Mesenchymal stem cell (in vitro differentiated cells and primary cell): ENCODE measurements around the gene KLHL29.
A peak's percentile ranks its signal among the peaks of the same experiment; 100 is the strongest.

ENCODE experiments used
- DNase-seq: peaks from one replicate; pipeline ENCODE4 v3.0.0-alpha.2; 2013
- H2AFZ ChIP-seq: one replicate; pipeline ENCODE4 v1.6.1; 2013; ENCODE audit warnings: low read depth, mild to moderate bottlenecking, control low read depth, inconsistent platforms, low read length, moderate library complexity
- H2AK5ac ChIP-seq: 2 replicates; pipeline ENCODE4 v1.6.1; 2013; ENCODE audit warnings: low read length, moderate library complexity, mild to moderate bottlenecking, inconsistent platforms; ENCODE audit not compliant: severe bottlenecking
- H2BK120ac ChIP-seq: one replicate; pipeline ENCODE4 v1.6.1; 2013; ENCODE audit warnings: low read depth, mild to moderate bottlenecking, inconsistent platforms, low read length, moderate library complexity
- H2BK12ac ChIP-seq, 2 experiments: one replicate each; pipeline ENCODE4 v1.6.1; 2013; ENCODE audit warnings: inconsistent platforms in 2 of 2, low read length in 2 of 2, mild to moderate bottlenecking in 2 of 2, moderate library complexity in 2 of 2, control low read depth in 1 of 2
- H2BK15ac ChIP-seq: one replicate; pipeline ENCODE4 v1.6.1; 2013; ENCODE audit warnings: mild to moderate bottlenecking, low read depth, inconsistent platforms; ENCODE audit not compliant: poor library complexity, severe bottlenecking
- H2BK5ac ChIP-seq: 2 replicates; pipeline ENCODE4 v1.6.1; 2013; ENCODE audit warnings: low read depth, mild to moderate bottlenecking, low read length, control low read depth, inconsistent platforms; ENCODE audit not compliant: poor library complexity, severe bottlenecking
- H3K14ac ChIP-seq, 2 experiments: one replicate each; pipeline ENCODE4 v1.6.1; 2013; ENCODE audit warnings: inconsistent platforms in 2 of 2, low read length in 2 of 2, control low read depth in 1 of 2, mild to moderate bottlenecking in 1 of 2, moderate library complexity in 1 of 2
- H3K18ac ChIP-seq, 2 experiments: one replicate each; pipeline ENCODE4 v1.6.1; 2013; ENCODE audit warnings: inconsistent platforms in 2 of 2, low read length in 2 of 2, control low read depth in 1 of 2, low read depth in 1 of 2, mild to moderate bottlenecking in 1 of 2
- H3K23ac ChIP-seq, 2 experiments: one replicate each; pipeline ENCODE4 v1.6.1; 2013; ENCODE audit warnings: inconsistent platforms in 2 of 2, low read length in 2 of 2, mild to moderate bottlenecking in 2 of 2, moderate library complexity in 2 of 2, control low read depth in 1 of 2
- H3K27ac ChIP-seq: 2 replicates; pipeline ENCODE4 v1.5.1; 2013; ENCODE audit warnings: mild to moderate bottlenecking, moderate library complexity, low read length, control low read depth, inconsistent platforms; ENCODE audit not compliant: poor library complexity, severe bottlenecking
- H3K27me3 ChIP-seq, 2 experiments: 2 replicates each; pipeline versions ENCODE4 v1.6.1 to v1.7.0; 2013; ENCODE audit warnings: low read length in 2 of 2, mild to moderate bottlenecking in 2 of 2, moderate library complexity in 2 of 2, control low read depth in 1 of 2, inconsistent platforms in 1 of 2; ENCODE audit not compliant: control insufficient read depth in 1 of 2, insufficient read depth in 1 of 2
- H3K36me3 ChIP-seq, 2 experiments: 2 replicates each; pipeline versions ENCODE4 v1.6.1 to v1.7.0; 2013; ENCODE audit warnings: low read length in 2 of 2, control low read depth in 1 of 2, inconsistent platforms in 1 of 2, low read depth in 1 of 2, mild to moderate bottlenecking in 1 of 2; ENCODE audit not compliant: insufficient read depth in 2 of 2, control insufficient read depth in 1 of 2
- H3K4ac ChIP-seq, 2 experiments: one replicate each; pipeline ENCODE4 v1.6.1; 2013; ENCODE audit warnings: inconsistent platforms in 2 of 2, low read length in 2 of 2, mild to moderate bottlenecking in 2 of 2, moderate library complexity in 2 of 2, control low read depth in 1 of 2, low read depth in 1 of 2
- H3K4me1 ChIP-seq: 2 replicates; pipeline ENCODE4 v1.6.1; 2013; ENCODE audit warnings: low read depth, low read length, control low read depth; ENCODE audit not compliant: control insufficient read depth, insufficient read depth
- H3K4me2 ChIP-seq: 2 replicates; pipeline ENCODE4 v1.6.1; 2013; ENCODE audit warnings: low read length, mild to moderate bottlenecking, inconsistent platforms; ENCODE audit not compliant: poor library complexity, severe bottlenecking
- H3K4me3 ChIP-seq, 2 experiments: 2 replicates each; pipeline versions ENCODE4 v1.5.1 to v1.7.0; 2013; ENCODE audit warnings: low read length in 2 of 2, mild to moderate bottlenecking in 2 of 2, control low read depth in 1 of 2, low read depth in 1 of 2; ENCODE audit not compliant: insufficient read depth in 1 of 2
- H3K79me1 ChIP-seq: replicated peaks from 2 replicates; pipeline ENCODE4 v1.6.1; 2013; ENCODE audit warnings: mild to moderate bottlenecking, control low read depth, low read length, inconsistent platforms; ENCODE audit not compliant: poor library complexity, severe bottlenecking
- H3K9ac ChIP-seq: 2 replicates; pipeline ENCODE4 v1.7.0; 2013; ENCODE audit warnings: mild to moderate bottlenecking, low read length, moderate library complexity
- H3K9me3 ChIP-seq: 2 replicates; pipeline ENCODE4 v1.7.0; 2013; ENCODE audit warnings: mild to moderate bottlenecking, low read length; ENCODE audit not compliant: control insufficient read depth
- H4K8ac ChIP-seq: one replicate; pipeline ENCODE4 v1.6.1; 2013; ENCODE audit warnings: inconsistent platforms, mild to moderate bottlenecking, low read length, moderate library complexity
- H4K91ac ChIP-seq: one replicate; pipeline ENCODE4 v1.6.1; 2013; ENCODE audit warnings: mild to moderate bottlenecking, low read length, inconsistent platforms
- WGBS: methylation state at CpG from one replicate; pipeline ENCODE4 v1.1.7; 2013; ENCODE audit warnings: mixed read lengths; 5-methylcytosine and 5-hydroxymethylcytosine counted together

KLHL29 gene

DNA sequence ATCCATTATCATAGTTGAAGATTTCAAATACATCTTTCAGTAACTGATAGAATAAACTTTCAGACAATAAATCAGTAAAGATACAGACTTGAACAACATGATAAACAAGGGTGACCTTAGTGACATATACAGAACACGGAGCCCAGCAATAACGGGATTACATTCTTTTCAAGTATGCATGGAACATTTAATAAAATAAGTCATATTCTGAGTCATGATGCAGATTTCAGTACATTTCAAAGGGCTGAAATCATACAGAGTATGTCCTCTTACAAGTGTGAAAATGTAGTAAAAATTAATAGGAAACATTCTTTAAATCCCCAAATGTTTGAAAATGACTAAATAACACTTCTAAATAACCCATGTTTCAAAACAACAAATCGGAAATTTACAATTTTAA lies 17.2 kb upstream of the KLHL29 start:
- H2BK5ac ChIP-seq, result no peak overlapping the region
- H2BK120ac ChIP-seq, result no peak overlapping the region
- H3K4me2 ChIP-seq, result no peak overlapping the region
- 0% methylated on average over 1 of the region's 3 CpGs for WGBS
- DNase-seq, result no peak
- H3K27ac ChIP-seq, result no peak overlapping the region
- H3K4ac ChIP-seq, result no peak overlapping the region
- no peaks in the 10 kb centered on the region for H3K36me3 ChIP-seq
- H3K14ac ChIP-seq, result no peak overlapping the region
- peaks cover 2% of the 10 kb centered on the region for H3K4me1 ChIP-seq
- no peaks in the 10 kb centered on the region for H3K9me3 ChIP-seq
- no peak overlapping the region for H2AFZ ChIP-seq
- no peak overlapping the region for H2BK15ac ChIP-seq
- H2BK12ac ChIP-seq, result no peak overlapping the region
- H3K18ac ChIP-seq, result no peak overlapping the region
- H3K27me3 ChIP-seq, result peaks cover 3 to 4% of the 10 kb centered on the region in 2 experiments
- no peak overlapping the region for H4K8ac ChIP-seq
- peak overlapping the region in 1 of 2 experiments; percentile 30 for H3K4me3 ChIP-seq
- H4K91ac ChIP-seq, result no peak overlapping the region
- no peaks in the 10 kb centered on the region for H3K79me1 ChIP-seq
- no peak overlapping the region for H2AK5ac ChIP-seq
- H3K9ac ChIP-seq, result peak overlapping the region; percentile 51
- no peak overlapping the region for H3K23ac ChIP-seq

DNA sequence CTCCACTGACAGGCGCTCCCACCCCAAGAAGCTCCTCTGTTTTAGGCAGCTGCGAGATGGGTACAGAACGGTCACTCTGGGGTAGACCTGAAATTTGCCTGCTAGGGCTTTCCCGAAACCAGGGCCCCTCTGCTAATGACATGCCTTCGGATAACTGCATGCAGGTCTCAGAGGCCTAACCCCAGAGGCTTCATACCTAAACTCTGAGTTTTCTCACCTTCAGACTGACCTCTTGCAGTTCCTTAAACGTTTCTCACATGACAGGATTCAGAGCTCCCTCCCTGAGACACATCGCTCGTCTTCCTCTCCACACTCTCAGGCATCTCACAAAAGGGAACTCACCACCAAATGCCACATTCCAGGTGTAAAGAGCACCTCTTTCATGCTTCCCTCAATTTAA lies 11.3 kb upstream of the KLHL29 start:
- peaks cover 0 to 3% of the 10 kb centered on the region in 2 experiments for H3K27me3 ChIP-seq
- H2BK15ac ChIP-seq, result no peak overlapping the region
- H2AK5ac ChIP-seq, result no peak overlapping the region
- no peak overlapping the region for H2AFZ ChIP-seq
- H4K91ac ChIP-seq, result no peak overlapping the region
- no peak overlapping the region for H3K4ac ChIP-seq
- H3K36me3 ChIP-seq, result no peaks in the 10 kb centered on the region
- no peak overlapping the region for H3K27ac ChIP-seq
- H3K14ac ChIP-seq, result no peak overlapping the region
- no peak overlapping the region for H2BK120ac ChIP-seq
- H3K9me3 ChIP-seq, result no peaks in the 10 kb centered on the region
- no peak overlapping the region for H3K4me2 ChIP-seq
- no peaks in the 10 kb centered on the region for H3K79me1 ChIP-seq
- H4K8ac ChIP-seq, result no peak overlapping the region
- peaks cover 3% of the 10 kb centered on the region for H3K4me1 ChIP-seq
- H3K18ac ChIP-seq, result no peak overlapping the region
- no peak for DNase-seq
- H3K23ac ChIP-seq, result no peak overlapping the region
- WGBS, result 79% methylated on average over 8 of the region's 8 CpGs
- H2BK5ac ChIP-seq, result no peak overlapping the region
- no peak overlapping the region for H3K9ac ChIP-seq
- H3K4me3 ChIP-seq, result no peak overlapping the region
- H2BK12ac ChIP-seq, result no peak overlapping the region

DNA sequence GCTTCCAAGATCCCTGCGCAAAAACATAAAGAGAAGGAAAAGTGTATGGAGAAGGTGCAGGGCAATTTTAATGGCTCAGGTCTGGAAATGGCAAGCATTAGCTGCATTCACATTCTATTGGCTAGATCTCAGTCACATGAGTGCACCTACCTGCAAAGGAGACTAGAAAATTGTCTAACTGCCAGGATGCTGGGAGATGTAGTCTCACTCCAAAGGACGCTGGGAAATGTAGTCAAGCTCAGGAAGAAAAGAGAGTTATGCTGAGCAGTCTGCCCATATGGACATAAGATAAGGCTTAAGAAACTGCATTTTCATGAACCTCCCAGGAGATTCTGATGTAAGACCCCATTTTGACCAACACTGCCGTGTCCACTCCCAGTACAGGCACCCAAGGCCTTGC lies 9.5 kb upstream of the KLHL29 start:
- Histone ChIP-seq H3K14ac (no peak overlapping the region), H2BK120ac (no peak overlapping the region), H3K79me1 (no peaks in the 10 kb centered on the region), H3K18ac (no peak overlapping the region), H2BK15ac (no peak overlapping the region), H3K27ac (no peak overlapping the region), H3K4me2 (no peak overlapping the region), H2BK12ac (no peak overlapping the region), H3K36me3 (no peaks in the 10 kb centered on the region), H2AK5ac (no peak overlapping the region), H4K91ac (no peak overlapping the region), H3K9me3 (no peaks in the 10 kb centered on the region), H3K4me1 (peaks cover 3% of the 10 kb centered on the region), H3K4me3 (no peak overlapping the region), H2BK5ac (no peak overlapping the region), H3K9ac (no peak overlapping the region), H4K8ac (no peak overlapping the region), H2AFZ (no peak overlapping the region), H3K27me3 (peaks cover 0 to 3% of the 10 kb centered on the region in 2 experiments), H3K4ac (no peak overlapping the region), H3K23ac (no peak overlapping the region)
- WGBS, result 77% methylated on average over 3 of the region's 3 CpGs
- no peak for DNase-seq

DNA sequence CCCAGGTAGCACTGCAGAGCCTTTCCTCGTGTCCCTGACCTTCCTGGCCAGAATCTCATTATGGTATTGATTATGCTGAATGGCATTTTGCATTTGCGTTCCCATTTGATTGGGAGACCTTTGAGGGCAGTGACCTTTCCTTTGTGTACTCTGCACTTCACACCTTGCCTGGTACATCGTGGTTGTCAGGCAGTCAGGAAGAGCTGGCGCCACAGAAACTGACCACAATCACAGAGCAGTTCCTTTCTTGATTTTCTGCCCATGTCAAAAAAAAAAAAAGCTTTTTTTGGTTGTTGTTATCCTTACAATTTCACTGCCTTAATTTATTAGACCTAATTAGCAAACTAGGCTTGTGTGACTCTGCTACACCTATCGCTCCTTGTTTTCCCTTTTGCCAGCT lies 8.9 kb upstream of the KLHL29 start:
- 93% methylated on average over 5 of the region's 5 CpGs for WGBS
- Histone ChIP-seq H3K18ac (no peak overlapping the region), H2AFZ (no peak overlapping the region), H2BK15ac (no peak overlapping the region), H3K23ac (no peak overlapping the region), H2BK5ac (no peak overlapping the region), H3K79me1 (no peaks in the 10 kb centered on the region), H2BK12ac (no peak overlapping the region), H2AK5ac (no peak overlapping the region), H3K27ac (no peak overlapping the region), H3K4me1 (peaks cover 6% of the 10 kb centered on the region), H3K9me3 (no peaks in the 10 kb centered on the region), H3K4ac (no peak overlapping the region), H3K14ac (no peak overlapping the region), H4K8ac (no peak overlapping the region), H3K9ac (no peak overlapping the region), H4K91ac (no peak overlapping the region), H3K4me3 (no peak overlapping the region), H3K27me3 (peaks cover 0 to 3% of the 10 kb centered on the region in 2 experiments), H3K36me3 (no peaks in the 10 kb centered on the region), H3K4me2 (no peak overlapping the region), H2BK120ac (no peak overlapping the region)
- no peak for DNase-seq
